ENCODE data around the gene PIF1.

The PIF1 gene

GRCh38 chr15:64825431-64826294 lies at the start of gene PIF1:
Gene PIF1 (minus strand): TSS chr15:64825647. CDS start chr15:64824335, 1,312 bp downstream.
- peak; percentile 69 for DNase-seq

GRCh38 chr15:64870353-64870752 lies 44.9 kb upstream of the PIF1 start:
- DNase-seq = no peak

GRCh38 chr15:64869501-64869900 lies 44.1 kb upstream of the PIF1 start:
- DNase-seq = no peak

DNA sequence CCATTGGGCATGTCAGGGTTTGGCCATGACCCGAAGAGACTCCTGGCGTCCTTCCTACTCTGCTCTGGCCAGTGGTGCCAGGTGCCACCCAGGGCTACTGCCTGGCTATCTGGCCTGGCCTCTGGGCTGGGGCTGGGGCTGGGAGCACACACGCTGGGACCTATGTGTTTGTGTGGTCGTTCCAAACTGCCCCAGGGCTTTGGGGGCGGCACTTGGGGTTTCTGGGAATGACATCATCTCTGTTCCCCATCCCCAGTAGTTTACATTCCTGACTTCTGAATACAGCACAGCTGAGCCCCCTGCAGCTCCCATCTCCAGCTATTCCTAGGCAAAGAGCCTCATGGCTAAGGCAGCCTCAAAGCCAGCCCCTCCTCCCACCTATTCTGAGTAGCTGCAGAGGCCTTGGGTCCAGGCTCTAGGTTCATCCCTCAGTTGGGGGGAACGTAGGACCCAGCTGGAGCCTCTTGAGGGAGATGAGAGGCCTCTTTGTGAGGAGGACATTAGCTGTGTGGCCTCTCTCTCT lies 40.6 kb upstream of the PIF1 start:
- no peak for DNase-seq

GRCh38 chr15:64865126-64865997 lies 39.9 kb upstream of the PIF1 start:
- no peak for DNase-seq

DNA sequence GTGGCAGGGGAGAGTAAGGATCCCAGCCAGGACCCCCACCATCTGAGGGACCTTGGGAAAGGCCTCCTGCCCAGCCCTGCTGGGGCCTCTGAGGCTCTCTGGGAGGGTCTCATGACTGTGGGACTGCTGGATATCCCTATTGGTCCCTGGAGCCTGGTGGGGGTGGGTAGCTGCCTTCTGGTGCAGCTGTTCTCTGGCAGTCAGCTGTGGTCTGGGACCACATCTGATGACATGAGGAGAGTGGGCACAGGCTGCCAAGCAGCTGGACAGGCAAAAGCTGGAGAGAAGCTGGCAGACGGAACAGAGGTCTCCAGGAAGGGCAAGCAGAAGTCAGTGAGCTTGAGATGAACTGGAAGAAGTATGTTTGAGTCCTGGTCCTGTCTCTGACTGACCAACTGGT lies 38.6 kb upstream of the PIF1 start:
- DNase-seq = no peak

DNA sequence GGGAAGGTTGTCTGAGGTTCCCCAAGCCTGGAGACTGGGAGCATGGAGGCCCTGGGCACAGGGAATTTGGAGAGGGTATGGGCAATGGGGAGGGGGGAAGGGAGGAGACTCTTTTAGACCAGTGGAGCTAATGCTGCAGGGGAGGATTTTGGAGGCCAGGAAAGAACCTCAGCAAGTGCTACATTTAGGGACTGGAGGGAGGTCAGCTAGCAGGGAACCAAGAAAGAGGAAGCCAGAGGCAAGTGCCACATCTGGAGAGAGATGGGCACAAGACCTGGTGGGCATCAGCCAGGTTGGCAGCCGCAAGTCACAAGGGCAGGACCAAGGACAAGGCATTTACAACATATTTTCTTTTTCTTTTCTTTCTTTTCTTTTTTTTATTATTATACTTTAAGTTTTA lies 37.0 kb upstream of the PIF1 start:
- DNase-seq = no peak

DNA sequence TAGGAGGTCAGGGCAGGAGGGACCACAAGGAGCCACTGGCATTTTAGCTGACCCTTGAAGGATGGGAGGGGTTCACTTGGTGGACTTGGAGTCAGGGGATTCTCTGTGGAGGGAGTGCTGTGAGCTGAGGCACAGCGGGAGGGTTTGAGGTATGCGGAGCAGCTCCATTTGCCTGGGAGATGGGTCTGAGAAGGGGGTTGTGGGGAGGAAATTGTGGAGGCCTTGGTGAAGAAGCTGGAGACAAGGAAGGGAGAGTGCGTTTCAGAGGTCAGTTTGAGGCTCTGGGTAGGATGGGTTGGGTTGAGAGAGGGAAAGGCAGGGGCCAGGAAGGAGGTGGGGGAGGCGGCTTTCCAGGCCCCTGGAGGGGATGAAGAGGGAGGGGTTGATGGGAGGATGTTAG lies 36.5 kb upstream of the PIF1 start:
- no peak for DNase-seq

- no peak for DNase-seq
These were observed 35.9 kb upstream of the PIF1 start for GRCh38 chr15:64861331-64861730.

GRCh38 chr15:64859226-64859625 lies 33.8 kb upstream of the PIF1 start:
- DNase-seq = no peak

DNA sequence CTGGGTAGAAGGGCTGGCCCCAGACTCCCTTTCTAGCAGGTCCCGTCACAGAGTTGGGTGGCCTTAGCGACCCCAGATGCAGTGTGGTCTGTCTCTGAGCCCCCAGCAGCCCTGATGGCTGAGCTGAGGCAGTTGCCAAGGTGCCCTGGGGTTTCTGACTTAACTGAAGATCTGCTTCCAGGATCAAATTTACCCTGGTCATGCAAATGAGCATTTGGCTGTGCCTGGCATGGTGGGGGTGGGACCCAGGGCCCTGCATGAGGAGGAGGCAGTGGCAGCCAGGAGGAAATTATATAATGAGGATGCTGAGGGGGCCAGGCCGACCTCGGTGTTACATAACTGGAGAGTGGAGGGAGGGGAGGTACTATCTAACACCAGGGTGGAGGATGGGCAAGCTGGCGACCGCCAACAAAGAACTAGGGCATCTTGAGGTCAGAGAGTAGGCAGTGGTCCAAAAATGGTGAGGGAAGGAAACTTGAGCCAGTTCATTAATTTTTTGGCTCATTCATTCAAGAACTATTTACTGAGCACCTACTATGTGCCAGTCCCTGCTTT lies 32.7 kb upstream of the PIF1 start:
- no peak for DNase-seq

DNA sequence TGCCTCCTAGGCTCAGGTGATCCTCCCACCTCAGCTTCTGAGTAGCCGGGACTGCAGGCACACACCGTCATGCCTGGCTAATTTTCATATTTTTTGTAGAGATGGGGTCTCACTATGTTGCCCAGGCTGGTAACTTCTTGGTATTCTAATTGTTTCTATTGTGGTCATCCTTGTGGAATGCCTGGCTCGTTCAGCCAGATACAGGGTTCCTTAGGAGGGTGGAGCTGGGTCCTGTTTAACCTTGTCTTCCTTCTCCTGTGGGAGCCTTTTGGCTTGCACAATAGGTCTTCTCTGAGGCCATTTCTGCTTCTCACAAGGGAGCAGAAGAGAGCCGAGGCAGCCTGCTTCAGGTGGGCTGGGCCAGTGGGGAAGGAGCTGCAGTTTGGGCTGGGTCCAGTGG lies 32.0 kb upstream of the PIF1 start:
- no peak for DNase-seq

- DNase-seq = no peak
These were observed 31.1 kb upstream of the PIF1 start for GRCh38 chr15:64856429-64857145.

- no peak for DNase-seq
These were observed 29.9 kb upstream of the PIF1 start for GRCh38 chr15:64855205-64855975.

DNA sequence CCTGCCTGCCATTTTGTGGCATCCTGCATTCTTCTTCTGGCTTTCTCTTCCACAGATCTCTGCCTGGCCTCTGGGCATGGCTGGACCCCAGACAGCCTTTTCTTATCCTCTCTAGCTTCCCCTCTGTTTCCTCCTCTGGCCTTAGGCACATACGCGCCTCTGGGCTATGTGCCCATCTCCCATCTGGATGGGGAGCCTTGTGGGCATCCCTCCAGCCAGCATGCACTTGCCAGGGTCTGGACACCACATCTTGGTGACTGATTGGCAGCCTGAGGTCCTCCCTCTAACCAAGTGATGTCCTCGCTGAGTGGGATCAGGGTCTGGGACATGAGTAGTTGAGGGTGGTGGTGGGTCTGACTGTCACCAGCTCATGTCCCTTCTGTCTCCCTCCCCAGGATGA lies 29.1 kb upstream of the PIF1 start:
- DNase-seq = no peak

GRCh38 chr15:64854041-64854440 lies 28.6 kb upstream of the PIF1 start:
- DNase-seq = no peak

GRCh38 chr15:64851503-64851840 lies 26.0 kb upstream of the PIF1 start:
- no peak for DNase-seq

DNA sequence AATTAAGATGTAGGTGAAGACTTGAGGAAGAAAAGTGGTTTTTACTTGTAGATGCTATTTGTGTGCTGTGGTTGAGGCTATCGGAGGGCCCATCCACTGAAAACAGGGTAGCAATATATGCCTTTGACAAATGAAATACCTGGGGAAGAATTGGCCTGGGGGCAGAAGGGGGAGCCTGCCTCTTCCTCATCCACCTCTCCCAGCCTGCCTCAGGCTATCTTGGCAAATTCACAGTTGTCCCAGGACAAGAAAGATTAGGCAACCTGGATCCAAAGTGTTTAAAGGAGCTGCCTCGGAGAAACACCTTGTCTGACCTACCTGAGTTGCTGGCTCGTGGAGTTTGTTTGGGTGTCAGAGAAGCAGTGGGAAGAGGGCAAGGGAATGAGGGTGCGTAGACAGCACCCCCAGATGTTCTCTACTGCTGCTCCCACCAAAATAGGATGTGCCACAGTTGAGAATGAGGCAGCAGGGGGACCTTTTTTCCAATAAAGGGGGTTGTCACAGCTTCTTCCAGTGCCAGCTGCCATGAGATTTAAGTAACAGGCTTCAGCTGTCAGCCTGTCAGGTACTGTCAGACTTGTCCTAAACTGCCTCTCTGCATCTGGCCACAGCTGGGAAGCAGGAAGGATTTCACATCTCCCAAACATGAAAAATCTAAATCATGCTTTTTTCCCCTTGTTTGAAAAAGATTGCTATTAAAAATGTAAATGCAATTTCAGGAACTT lies 25.5 kb upstream of the PIF1 start:
- no peak for DNase-seq

DNA sequence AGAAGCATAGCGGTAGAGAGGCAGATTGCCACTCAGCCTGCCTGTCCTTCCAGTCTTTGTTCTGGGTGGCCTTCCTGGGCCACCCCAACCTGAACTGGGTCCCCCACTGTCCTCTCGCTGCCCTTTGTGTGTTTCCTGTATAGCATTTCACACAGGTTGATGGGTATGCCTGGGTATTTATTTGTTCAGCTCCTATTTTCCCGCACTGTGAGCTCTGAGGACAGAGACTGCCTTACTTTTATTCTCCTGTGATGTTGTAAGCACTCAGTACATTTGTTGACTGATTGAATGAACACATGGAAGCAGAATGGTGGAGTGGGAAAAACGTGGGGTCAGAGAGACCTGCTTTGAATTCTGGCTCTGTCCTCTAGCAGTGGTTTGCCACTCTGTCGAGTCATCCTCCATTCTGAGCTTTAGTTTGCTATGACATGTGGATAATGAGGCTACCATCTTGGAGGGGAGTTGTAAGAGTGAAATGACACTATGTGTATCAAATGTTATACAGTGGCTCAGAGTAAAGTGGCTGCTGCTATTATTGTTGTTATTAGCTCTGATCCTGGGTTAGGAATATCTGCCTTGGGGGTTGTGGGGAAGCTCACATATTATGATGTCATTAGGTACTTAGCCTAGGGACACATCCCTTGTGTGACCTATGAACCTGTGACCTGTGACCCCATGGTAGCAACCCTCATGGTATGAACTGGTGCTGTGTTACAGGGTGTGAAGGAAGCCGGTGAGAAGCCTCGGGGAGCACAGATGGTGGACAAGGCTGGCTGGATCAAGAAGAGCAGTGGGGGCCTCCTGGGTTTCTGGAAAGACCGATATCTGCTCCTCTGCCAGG lies 22.6 kb upstream of the PIF1 start:
- DNase-seq = no peak

DNA sequence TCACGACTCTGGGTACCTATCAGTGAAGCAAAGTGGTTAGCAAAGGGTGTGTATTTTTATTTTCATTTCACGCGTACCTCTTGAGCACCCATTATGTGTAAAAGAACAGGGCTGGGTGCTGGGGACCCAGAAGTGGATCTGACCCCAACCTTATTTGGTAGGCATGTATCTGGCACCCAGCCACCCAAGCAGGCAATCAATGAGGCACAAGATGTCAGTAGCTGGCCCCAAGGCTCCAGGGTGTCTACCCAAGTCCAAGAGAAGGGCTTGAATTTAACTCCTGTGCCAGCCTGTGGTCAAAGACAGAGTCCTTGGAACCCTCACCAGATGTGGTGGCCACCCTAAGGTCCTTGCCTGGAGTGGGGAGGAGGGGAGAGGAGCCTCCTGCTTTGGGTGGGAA lies 22.0 kb upstream of the PIF1 start:
- no peak for DNase-seq

Measured in activated CD4-positive, alpha-beta T cell treated with anti-CD3 and anti-CD28 coated beads for 1 hour (primary cell).